OCI-LY7 (cell line): ENCODE data around the gene RRAGD.

Experiments used
- CTCF ChIP-seq: fragments of 200-600 bp; sonication (generic); conservative IDR thresholded peaks from 2 replicates; pipeline ENCODE4 v1.5.1; 2014; ENCODE audit warnings: mild to moderate bottlenecking, antibody characterized with exemption, low read length, moderate library complexity, mixed read lengths
- EZH2phosphoT487 ChIP-seq: fragments of 200-600 bp; sonication (generic); IDR thresholded peaks from 2 replicates; pipeline ENCODE4 v1.6.1; 2018; ENCODE audit warnings: low read depth, borderline replicate concordance, mild to moderate bottlenecking, mixed run types, antibody characterized with exemption, low read length, moderate library complexity, mixed read lengths

GRCh38 chr6:89328976-89329375 lies 83.1 kb downstream of the RRAGD start:
- no peak for TF ChIP-seq CTCF
- no peak for TF ChIP-seq EZH2phosphoT487
